GM12873 (cell line): ENCODE data around the gene PNLIPRP3.

Experiments
- CTCF ChIP-seq: IDR thresholded peaks from 2 replicates; pipeline ENCODE4 v1.5.1; 2012; ENCODE audit warnings: low read depth, mild to moderate bottlenecking, moderate library complexity, low read length, control low read depth; ENCODE audit not compliant: insufficient read depth; ENCODE audit errors: missing control alignments

PNLIPRP3 gene

GRCh38 chr10:116427671-116428070 is at the start of gene PNLIPRP3:
Gene PNLIPRP3, plus strand, starts transcription at chr10:116427847. Its CDS starts 166 bp downstream, at chr10:116428013.
- no peak for TF ChIP-seq CTCF

DNA sequence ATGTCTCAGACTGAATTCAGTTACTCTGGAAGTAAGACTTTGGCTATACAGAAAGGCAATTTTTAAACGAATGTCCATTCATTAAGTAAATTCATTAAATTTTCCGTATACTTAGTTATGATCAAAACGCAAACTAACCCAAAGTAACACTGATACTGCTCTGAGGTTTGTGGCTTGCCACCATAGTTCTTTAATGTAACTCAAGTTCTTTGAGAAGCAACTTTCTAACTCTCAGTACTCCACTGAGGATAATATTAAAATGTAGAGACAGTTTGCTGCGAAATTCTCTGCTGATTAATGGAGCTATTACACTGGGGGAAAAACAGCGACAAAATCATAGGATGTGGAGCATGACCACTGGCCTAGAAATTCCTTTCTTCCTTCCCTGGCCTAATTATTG is 45.4 kb upstream of the PNLIPRP3 start:
- no peak for TF ChIP-seq CTCF

- no peak for TF ChIP-seq CTCF
Measured at GRCh38 chr10:116385311-116385710, 42.3 kb upstream of the PNLIPRP3 start.

- peak; percentile 48 for TF ChIP-seq CTCF
Measured at GRCh38 chr10:116385994-116386809, 41.4 kb upstream of the PNLIPRP3 start.

GRCh38 chr10:116395223-116395985 is 32.2 kb upstream of the PNLIPRP3 start:
- TF ChIP-seq CTCF: no peak

- TF ChIP-seq CTCF: no peak
Measured at GRCh38 chr10:116398224-116398623, 29.4 kb upstream of the PNLIPRP3 start.

GRCh38 chr10:116402858-116403257 is 24.8 kb upstream of the PNLIPRP3 start:
- TF ChIP-seq CTCF: no peak
